Stimulated activated CD8-positive, alpha-beta memory T cell treated with anti-CD3 and anti-CD28 coated beads, Interleukin-7, amount 100 ng/mL, for 1 hour (primary cell): ENCODE measurements around the gene PCNX3.

Source experiments
- DNase-seq, 2 donors: peaks; one replicate each; pipeline ENCODE4 v3.0.0-alpha.2; 2020; ENCODE audit warnings: low read depth in 2 of 2

Gene PCNX3

DNA sequence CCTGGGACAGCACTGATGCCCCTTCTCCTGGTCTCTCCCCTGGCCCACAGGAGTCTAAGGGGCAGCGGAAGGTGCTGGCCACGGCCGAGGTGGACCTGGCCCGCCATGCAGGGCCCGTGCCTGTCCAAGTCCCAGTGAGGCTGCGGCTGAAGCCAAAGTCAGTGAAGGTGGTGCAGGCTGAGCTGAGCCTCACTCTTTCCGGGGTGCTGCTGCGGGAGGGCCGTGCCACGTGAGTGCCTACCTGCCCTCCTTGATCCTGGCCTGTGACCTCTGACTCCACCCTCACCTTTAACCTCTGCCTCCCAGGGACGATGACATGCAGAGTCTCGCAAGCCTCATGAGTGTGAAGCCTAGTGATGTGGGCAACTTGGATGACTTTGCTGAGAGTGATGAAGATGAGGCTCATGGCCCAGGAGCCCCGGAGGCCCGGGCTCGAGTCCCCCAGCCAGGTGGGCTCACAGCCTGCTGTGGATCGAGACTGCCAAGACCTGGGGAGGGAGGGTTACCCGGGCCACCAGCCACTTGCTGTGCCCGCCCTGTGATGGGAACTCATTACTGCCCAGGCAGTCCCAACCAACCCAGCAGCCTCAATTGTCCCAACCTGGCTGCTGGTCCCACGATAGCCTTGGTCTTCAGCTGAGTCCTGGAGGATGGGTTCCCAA lies 35.4 kb upstream of the PCNX3 start:
- DNase-seq: no peak

DNA sequence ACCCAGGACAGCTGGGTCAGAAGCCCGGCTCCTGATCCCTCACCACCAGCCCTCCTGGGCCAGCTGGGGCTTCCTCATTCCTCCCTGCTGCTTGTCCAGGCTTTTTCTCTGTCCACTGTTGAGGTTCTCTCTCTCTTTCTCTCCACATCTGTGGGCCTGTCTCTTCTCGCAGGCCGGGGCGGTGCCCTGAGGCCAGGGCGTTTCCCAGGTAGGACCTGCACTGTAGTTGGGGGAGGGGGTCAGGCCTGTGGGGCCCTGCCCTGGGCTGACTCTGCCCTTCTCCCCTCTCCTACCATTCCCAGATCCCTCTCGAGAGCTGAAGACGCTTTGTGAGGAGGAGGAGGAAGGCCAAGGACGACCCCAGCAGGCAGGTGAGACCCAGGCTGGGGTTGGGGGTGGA lies 34.8 kb upstream of the PCNX3 start:
- DNase-seq: no peak

DNA sequence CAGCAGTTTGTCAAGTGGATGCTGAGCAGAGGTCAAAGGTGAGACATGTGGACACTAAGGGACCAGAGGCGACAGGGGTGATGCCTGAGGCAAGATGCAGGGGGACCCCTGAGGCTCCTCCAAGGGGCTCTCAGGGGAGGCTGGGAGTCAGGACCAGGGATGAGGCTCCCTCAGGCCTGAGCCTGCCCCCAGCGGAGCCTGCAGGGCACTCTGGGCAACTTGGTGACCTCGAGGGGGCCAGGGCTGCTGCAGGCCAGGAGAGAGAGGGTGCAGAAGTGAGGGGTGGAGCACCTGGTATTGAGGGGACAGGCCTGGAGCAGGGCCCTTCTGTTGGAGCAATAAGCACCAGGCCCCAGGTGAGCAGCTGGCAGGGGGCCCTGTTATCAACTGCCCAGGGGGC lies 33.6 kb upstream of the PCNX3 start:
- DNase-seq: no peak

DNA sequence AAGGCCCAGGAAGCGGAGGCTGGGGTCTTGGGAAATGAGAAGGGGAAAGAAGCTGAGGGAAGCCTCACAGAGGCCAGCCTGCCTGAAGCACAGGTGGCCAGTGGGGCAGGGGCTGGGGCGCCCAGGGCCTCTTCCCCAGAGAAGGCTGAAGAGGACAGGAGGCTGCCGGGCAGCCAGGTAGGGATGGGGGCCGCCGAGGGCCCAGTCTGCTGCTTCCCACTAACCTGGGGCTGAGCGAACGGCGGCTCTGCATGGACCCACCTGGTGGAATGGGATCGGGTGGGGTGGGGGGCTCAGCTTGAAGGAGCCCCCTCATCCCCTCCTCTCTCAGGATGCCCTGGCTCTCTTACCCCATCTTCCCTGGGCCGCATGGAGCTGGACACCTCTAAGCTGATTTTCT lies 32.0 kb upstream of the PCNX3 start:
- no peak for DNase-seq

DNA sequence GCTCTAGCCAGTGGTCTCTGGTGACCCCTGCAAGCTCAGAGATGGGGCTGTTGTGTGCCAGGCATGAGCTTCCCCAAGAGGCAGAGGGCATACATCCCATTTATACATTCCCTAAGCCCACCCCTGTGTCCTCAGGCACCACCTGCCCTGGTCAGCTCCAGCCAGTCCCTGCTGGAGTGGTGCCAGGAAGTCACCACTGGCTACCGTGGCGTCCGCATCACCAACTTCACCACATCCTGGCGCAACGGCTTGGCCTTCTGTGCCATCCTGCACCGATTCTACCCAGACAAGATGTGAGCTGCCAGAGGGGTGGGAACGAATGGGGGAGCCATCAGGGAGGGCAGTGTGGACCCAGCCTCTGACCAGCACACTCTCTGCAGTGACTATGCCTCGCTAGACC lies 31.5 kb upstream of the PCNX3 start:
- no peak for DNase-seq

DNA sequence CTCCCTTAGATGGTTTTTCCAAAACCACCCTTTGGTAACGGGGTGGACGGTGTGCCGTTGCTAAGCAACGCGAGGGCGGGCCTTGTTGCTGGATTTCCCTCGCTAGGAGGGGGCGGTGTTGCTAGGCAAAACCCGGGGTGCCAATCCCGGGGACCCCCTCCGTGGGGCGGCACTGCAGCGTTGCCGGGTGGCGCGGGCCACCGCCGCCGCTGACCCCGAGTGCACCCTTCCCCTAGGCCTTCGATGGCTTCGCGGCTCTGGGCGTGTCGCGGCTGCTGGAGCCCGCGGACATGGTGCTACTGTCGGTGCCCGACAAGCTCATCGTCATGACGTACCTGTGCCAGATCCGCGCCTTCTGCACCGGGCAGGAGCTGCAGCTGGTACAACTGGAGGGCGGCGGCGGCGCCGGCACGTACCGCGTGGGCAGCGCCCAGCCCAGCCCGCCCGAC lies 30.8 kb upstream of the PCNX3 start:
- no peak for DNase-seq

DNA sequence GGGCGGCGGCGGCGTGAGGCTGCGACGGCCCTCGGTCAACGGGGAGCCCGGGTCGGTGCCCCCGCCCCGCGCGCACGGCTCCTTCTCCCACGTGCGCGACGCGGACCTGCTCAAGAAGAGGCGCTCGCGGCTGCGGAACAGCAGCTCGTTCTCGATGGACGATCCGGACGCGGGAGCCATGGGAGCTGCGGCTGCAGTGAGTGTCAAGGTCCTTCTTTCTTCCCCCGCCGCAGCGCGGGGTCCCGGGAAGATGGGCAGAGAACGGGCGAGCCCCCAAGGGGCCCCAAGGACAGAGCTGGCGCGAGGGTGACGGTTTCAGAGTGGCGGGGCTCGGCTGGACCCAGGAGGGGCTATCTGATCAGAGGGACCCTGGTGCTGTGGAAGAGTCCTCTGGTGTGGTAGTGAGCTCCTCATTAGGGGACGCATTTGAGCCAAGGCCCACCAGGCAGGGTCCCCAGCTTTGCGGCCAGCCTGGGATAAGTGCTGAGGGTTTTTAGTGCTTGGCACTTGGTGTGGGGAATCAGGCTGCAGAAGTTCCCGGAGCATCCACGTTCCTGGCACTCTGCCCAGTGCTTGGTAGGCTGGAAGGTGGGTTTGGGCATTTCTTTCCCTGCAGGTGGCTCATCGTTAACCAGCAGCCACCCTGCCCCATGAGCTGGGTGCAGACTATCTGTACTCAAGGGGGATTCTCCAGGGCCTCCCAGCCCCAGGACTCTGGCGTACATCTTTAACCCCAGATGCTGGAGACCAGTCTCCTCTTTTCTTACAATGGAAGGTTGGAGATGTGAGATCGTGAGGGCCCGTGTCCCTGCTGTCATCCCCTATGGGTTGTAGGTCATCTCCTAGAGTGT lies 30.0 kb upstream of the PCNX3 start:
- DNase-seq: no peak

DNA sequence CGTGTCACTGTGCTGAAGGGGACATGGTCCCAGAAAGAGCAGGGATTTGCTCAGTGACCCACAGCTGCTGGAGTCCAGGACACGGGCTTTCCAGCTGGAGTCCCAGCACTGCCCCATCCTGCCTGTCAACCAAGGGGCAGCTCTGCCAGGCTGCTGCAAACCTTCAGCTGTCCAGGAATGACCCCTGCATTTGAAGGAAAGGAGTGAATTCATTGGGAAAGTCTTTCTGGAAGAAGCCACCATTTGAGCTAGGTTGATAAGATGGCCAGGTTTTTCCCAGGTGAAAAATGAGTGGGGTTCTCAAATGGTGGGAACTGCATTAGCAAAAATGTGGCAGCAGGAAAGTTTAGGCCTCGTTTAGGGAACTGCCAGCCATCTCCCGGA lies 29.3 kb upstream of the PCNX3 start:
- no peak for DNase-seq

DNA sequence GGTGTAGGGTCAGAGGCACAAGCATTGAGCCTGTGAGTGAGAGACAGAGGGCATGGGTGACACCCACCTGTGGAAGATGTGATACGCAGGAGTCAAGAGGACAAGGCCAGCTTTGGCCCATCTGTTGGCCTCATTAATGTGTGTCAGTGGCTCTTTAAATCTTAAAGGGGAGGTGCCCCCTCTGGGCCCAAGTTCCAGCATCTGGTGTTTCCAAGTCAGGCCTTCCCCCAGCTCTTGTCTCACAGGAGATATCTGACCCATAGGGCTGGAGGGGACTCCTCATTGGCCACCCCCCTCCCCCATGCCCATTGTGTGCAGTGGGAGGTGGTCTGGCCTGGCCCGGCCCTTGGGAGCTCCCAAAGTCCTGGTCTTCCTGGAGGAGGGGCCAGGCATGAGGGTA lies 28.9 kb upstream of the PCNX3 start:
- DNase-seq: no peak

DNA sequence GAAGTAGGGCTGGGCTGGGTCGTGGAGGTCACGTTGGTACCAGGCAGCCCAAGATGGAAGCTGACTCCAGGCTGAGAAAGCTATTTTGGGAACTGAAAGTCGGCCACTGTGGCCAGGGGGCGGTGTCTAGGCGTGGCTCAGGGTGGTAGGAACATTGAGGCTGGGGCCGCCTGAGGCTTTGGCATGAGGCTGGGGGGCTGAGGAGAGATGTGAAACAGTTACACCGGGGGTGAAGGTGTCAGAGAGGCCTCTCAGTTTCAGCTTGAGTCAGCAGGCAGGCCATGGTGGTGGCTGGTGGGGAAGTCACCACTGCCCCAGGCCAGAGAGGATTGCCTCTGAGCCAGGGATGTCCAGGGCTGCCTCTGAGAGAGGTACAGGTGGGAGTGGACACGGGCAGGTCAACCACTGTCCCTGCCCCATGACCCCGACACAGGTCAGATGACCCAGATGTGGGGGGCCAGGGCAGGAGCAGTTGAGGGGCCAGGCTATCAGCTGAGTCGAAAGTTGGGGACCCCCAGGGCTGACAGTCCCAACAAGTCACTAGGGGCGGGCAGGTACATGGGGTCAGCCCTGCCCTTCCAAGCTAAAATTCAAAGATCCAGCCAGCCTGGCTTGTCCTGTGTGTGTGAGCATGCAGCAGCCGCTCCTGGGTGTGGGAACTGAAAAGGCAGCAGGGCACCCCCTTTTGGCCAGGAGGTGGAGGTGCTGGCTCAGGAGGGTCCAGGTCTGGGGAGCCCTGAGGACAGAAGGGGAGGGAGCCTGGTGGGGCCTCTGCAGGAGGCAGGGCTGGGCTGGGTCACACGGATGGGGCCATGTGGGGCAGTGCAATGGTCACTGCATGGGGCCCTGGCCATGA lies 27.1 kb upstream of the PCNX3 start:
- peak in 1 of 2 donors; percentile 52 for DNase-seq

DNA sequence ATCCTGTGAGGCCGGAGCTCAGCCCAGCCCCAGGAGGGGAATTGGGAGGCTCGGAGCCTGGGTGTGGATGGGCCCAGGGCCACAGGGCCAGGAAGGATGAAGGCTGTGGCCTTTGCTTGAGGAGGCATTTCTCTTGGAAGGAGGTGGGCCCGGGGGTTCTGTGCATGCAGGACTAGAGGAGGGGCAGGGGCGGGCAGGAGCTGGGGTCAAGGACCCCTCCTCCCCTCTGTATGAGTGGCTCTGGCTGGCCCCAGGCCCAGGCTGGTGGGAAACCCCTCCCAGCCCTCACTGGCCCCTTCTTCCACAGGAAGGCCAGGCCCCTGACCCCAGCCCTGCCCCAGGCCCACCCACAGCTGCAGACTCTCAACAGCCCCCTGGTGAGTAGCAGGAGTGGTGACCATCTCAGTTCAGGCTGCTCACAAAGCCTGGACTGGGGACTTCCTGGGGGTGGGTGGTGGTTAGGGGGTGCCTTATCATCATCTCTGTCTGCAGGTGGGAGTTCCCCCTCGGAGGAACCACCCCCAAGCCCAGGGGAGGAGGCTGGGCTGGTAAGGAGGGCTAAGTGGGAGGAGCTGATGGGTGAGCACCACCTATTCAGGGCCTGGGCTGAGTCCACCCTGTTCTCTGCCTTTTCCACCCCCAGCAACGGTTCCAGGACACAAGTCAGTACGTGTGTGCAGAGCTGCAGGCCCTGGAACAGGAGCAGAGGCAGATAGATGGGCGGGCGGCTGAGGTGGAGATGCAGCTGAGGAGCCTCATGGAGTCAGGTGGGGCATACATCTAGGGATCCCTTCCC lies 25.9 kb upstream of the PCNX3 start:
- DNase-seq: no peak

DNA sequence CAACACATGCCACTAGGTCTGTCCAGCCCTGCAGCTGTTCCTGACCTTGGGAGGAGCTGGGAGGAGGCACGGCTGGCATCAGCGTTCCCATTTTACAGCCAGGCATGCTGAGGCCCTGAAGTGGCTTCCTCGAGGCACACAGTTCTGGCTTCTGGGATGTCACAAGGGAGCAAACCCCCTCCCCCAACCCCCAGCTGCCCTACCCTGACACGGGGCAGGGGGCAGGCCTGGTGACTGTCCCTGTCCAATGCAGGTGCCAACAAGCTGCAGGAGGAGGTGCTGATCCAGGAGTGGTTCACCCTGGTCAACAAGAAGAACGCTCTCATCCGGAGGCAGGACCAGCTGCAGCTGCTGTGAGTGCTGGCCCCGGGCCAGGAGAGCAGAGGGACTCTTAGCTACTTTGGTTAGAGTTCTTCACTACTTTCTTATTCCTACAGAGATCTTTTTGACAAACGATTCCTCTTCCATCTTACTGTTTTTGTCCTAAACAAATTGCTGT lies 25.3 kb upstream of the PCNX3 start:
- no peak for DNase-seq

DNA sequence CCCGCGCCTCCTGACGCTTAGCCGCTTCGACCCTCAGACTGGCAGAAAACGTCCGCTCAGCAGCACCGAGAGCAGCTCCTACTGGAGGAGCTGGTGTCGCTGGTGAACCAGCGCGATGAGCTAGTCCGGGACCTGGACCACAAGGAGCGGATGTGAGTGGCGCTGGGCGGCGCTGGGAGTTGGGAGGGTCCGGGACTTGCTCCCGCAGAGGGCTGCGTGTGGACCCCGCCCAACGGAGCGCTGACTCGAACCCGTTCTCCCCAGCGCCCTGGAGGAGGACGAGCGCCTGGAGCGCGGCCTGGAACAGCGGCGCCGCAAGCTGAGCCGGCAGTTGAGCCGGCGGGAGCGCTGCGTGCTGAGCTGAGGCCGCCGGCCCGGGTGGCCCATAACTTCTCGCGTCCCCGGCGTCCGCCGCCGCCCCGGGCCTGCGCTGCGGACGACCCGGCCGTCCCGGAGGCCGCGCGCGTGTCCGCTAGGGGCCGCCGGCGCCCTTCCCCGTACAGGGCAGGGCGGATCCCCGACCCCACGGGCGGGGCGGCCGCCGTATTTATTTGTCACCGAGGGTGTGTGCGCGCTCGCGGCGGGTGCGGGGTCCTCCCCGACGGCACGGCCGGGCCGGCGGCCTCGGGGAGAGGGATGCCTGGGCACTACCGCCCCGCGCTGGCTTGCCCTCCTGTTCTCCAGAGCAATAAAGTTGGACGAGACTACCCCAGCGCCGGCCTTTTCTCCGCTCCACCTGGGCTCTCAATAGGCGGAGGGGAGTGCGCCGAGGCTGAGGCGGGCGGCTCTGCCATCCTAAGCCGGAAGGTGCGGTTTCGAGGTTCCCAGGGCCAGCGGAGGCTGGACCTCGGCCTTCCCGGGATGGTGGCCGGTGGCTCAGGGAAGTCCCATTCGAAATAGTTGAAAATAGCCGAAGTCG lies 23.4 kb upstream of the PCNX3 start:
- no peak for DNase-seq

DNA sequence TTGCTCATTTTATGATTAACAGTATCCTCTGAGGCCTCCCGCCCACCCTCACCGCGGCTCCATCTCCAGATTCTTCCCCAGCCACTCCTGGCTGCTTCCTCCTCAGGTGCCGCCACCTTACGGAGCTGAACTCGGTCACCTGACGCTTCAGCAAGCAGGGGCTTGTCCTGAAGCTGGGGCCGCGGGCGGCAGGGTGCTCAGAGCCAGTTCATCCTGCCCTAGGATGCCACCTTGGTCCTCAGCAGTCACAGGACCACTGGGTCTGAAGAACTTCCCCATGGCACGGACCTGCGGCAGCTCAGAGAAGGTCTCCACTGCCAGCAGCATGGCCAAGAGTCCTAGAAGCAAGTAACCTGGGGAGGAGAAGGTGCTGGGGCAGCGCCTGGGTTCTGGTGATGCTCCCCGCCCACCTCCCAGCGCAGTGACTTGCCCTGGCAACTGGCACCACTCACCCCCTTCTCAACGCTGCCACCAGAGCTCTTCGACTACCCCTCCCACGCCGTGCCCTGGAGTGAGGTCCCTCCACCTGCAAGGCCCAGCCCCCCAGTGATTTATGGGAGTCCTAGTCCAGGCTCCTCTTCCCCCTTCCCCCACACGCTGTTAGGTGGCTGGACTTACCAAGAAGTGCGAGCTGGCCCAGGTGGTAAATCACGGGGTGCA lies 22.6 kb upstream of the PCNX3 start:
- DNase-seq: no peak

DNA sequence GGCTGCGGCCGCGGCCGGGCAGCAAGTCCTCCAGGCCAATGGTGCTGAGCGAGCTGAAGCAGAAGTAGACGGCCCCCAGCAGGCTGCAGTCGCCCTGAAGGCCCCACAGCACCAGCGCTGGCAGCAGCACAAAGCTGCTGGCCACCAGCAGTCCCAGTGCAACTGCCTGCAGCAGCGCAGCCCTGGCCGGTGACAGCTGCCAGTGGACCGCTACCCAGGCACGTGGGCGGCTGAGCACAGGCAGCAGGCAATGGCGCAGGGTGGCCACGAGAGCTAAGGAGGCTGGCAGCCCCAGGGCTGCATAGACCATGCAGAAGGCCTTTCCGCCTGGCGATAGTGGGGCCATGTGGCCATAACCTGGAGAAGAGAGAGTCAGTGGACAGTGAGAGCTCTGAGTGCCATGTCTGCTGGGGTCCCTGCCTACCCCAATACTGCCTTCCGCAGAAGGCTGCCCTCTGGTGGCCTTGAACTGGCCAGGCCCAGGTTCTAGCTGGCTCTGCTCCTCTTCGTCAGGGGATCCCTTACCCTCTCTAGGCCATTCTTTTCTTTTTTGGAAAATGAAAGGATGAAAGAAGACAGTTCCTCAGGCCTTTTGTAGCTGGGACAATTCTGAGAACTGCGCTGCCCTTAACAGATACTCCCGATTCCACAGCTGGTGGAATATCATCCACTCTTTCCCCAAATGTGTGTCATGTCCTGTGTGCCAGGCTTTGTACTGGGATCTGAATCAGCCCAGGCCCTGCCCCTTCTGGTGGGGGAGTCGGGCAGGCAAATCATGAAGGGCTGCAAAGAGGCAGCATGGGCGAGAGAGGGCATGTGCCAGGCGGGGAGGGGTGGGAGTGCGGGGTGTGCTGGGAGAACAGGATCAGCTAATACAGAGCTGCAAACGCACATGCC lies 21.8 kb upstream of the PCNX3 start:
- no peak for DNase-seq

DNA sequence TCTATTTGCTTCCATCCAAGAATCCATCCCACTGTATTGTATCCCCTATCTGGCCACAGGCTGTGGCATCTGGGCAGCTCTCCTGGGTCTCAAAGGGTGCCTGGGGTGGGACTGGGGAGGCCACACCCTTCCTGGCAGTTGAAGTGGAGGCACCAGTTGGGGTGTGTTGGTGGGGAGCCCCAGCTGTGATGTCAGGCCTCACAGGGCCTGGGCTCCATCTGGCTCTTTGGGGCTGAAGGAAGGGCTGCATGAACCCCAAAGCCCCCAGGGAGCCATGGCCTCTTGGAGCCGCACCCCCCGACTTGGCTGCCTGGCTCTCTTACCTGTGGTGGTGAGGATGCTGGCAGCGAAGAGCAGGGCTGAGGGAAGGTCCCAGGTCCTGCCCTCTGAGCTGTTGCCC lies 20.4 kb upstream of the PCNX3 start:
- DNase-seq: no peak

DNA sequence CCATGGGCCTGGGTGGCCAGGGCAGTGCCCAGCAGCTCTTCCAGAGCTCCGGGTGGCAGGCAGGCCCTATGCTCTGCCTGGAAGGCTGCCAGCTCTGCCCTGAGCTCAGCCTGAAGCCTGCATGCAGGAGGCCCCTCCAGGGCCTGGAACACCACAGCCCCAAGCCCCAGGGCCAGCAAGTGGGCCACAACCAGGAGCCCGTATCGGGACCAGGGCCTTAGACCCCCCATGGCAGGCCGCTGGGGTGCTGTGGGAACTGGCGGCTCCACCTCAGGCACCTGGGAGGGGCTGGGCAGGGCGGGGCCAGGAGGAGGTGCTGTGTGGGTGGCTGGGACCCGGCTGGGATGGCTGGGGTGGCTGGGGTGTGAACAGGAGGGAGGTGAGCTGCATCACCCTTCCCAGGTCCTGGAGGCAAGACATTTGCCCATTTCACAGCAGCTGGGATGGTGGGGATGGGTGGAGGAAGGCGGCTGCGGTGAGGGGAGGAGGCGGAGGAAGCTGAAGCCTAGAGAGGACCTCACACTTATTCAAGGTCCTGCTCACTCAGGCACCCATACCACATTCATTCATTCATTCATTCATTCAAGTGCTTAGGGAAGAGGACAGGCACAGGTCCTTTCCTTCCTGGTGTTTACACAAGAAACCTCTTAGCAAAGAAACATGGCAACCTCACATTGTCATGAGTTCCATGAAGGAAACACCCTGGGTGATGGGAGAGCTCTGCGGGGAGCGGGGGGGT lies 19.9 kb upstream of the PCNX3 start, which contains the start of gene KCNK7:
Gene KCNK7 (minus strand): TSS at position 258 of the 739 bp plus-strand sequence. CDS start 28 bp downstream, at position 230.
- no peak for DNase-seq

DNA sequence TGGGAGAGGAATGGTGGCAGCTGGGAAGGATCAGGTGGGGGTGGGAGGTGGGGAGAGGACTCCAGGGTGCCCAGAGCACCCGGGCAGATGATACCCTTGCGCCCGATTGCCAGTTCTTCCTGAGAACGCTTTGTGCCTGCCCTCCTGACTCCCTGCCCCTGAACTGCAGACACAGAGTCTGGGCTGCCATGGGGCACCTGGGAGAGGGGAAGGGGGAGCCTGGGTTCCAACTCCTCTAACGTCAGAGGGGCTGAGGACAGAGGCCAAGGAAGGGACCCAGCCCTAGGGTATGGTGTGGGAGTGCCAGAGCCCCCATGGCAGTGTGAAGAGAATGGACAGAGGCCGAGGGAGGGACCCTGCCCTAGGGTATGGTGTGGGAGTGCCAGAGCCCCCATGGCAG lies 19.1 kb upstream of the PCNX3 start:
- no peak for DNase-seq
